Hepatic stellate cell (primary cell): ENCODE results near the gene KLHDC8B.

Source experiments
- DNase-seq: peaks from one replicate; pipeline ENCODE4 v3.0.0; 2011; ENCODE audit warnings: low spot score

KLHDC8B gene

GRCh38 chr3:49158792-49159191 lies 12.6 kb upstream of the KLHDC8B start:
- no peak for DNase-seq

- no peak for DNase-seq
These were observed 10.2 kb upstream of the KLHDC8B start for GRCh38 chr3:49161197-49161596.

GRCh38 chr3:49161808-49162530 lies 9.4 kb upstream of the KLHDC8B start:
- DNase-seq, result no peak

GRCh38 chr3:49162751-49163419 lies 8.5 kb upstream of the KLHDC8B start:
- no peak for DNase-seq

GRCh38 chr3:49163609-49164008 lies 7.8 kb upstream of the KLHDC8B start:
- DNase-seq, result no peak

- DNase-seq, result peak; percentile 38
These were observed 6.2 kb upstream of the KLHDC8B start for GRCh38 chr3:49164983-49165720.

GRCh38 chr3:49165771-49166751 lies 5.3 kb upstream of the KLHDC8B start, which contains the start of gene CCDC71:
Gene CCDC71, minus strand, starts transcription at chr3:49166331. Its CDS starts 2,123 bp downstream, at chr3:49164208.
- peak; percentile 84 for DNase-seq

GRCh38 chr3:49166752-49167556 lies 4.4 kb upstream of the KLHDC8B start:
- DNase-seq, result no peak

GRCh38 chr3:49170744-49171118 lies 667 bp upstream of the KLHDC8B start:
- no peak for DNase-seq

- DNase-seq, result peak; percentile 52
These were observed 540 bp downstream of the KLHDC8B start for GRCh38 chr3:49171775-49172500.

GRCh38 chr3:49172551-49173041 lies 1.2 kb downstream of the KLHDC8B start:
- peak; percentile 27 for DNase-seq

GRCh38 chr3:49173116-49173791 lies 1.9 kb downstream of the KLHDC8B start:
- DNase-seq, result peak; percentile 65

- DNase-seq, result peak; percentile 68
These were observed 2.4 kb downstream of the KLHDC8B start for GRCh38 chr3:49173792-49174170.

GRCh38 chr3:49174397-49174985 lies 3.1 kb downstream of the KLHDC8B start:
- no peak for DNase-seq

GRCh38 chr3:49175530-49175929 lies 4.1 kb downstream of the KLHDC8B start:
- DNase-seq, result no peak

- DNase-seq, result no peak
These were observed 5.7 kb downstream of the KLHDC8B start for GRCh38 chr3:49177073-49177472.

- no peak for DNase-seq
These were observed 8.7 kb downstream of the KLHDC8B start for GRCh38 chr3:49180116-49180515.

- no peak for DNase-seq
These were observed 10.0 kb downstream of the KLHDC8B start for GRCh38 chr3:49181351-49181750.

- no peak for DNase-seq
These were observed 11.3 kb downstream of the KLHDC8B start for GRCh38 chr3:49182682-49183081.
